ENCODE results near the gene VMP1.

DNA sequence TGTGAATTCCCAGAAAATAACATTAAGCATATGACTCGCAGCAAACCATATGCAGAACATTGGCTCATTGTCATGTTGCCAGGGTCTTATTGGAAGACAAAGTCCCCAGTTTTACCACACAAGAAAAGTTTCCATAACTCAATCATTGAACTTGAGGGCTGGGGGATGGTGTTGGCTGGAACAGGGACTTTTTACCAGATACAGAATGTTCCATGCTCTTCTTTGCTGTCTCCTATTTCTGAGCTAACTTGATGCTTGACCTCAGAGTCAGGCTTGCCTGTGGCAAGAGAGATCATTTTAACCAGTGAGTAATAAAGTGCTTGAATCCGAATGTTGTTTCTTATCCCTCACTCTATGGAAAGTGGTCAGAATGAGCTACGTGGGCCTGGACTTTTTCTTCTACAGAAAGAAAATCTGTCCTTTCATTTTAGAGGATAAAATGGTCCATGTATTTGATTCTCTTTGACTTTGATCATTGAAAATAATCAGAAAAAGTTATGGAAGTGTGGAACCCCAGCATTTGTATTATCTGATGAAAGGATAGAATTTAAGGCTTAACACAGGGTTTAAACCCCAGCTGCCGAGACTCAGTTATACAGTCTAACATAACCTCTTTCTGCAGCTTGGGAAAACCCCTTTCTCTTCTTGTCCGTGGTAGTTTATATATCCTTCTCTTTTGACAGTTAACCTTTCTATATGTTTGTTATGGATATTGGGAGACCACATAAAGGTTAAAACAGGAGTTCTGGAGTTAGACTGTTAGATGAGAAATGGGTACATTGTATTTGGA, 118.3 kb downstream of the VMP1 start:
- TF ChIP-seq POLR2A (IDR thresholded peaks at IDR 0.05) (no peak), POLR2AphosphoS5 (IDR thresholded peaks at IDR 0.05) (peak; percentile 42)
- TF ChIP-seq, protein P1, sequence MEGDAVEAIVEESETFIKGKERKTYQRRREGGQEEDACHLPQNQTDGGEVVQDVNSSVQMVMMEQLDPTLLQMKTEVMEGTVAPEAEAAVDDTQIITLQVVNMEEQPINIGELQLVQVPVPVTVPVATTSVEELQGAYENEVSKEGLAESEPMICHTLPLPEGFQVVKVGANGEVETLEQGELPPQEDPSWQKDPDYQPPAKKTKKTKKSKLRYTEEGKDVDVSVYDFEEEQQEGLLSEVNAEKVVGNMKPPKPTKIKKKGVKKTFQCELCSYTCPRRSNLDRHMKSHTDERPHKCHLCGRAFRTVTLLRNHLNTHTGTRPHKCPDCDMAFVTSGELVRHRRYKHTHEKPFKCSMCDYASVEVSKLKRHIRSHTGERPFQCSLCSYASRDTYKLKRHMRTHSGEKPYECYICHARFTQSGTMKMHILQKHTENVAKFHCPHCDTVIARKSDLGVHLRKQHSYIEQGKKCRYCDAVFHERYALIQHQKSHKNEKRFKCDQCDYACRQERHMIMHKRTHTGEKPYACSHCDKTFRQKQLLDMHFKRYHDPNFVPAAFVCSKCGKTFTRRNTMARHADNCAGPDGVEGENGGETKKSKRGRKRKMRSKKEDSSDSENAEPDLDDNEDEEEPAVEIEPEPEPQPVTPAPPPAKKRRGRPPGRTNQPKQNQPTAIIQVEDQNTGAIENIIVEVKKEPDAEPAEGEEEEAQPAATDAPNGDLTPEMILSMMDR (IDR thresholded peaks at IDR 0.05) = no peak
